GM12878 (cell line): Measurements from ENCODE around the gene ZNF880. TPM values are rescaled to one million over a fixed set of nuclear protein-coding genes. Genes with fewer than 3 reads are reported as not detected.
A peak's percentile ranks its signal among the peaks of the same experiment; 100 is the strongest.

Experiments
- ATAC-seq: fragments of 200-7000 bp; cut with Tn5 transposase; 3 replicates; pipeline ENCODE4 v1.9.1; 2020; ENCODE audit warnings: mild to moderate bottlenecking, moderate library complexity
- BruUV-seq: library from RNA; stranded (reverse); fragments of 400-500 nt; replicated peaks from 2 replicates; lab custom pipeline; 2021; lab: Mats Ljungman, UMichigan
- CTCF ChIA-PET: fragments of 300-600 bp; sonication (Branson Sonifier 250); formaldehyde crosslinking; extraction: SDS; loops from one replicate; lab custom pipeline; 2021; ENCODE audit warnings: inconsistent platforms; lab: Yijun Ruan, JAX
- POLR2A ChIA-PET: fragments of 350-600 bp; formaldehyde crosslinking; extraction: SDS; loops from one replicate; lab custom pipeline; 2021; ENCODE audit warnings: inconsistent platforms; lab: Charles Lee
- RAD21 ChIA-PET: fragments of 300-600 bp; sonication (Branson Sonifier 250); formaldehyde crosslinking; loops from one replicate; lab custom pipeline; 2023; ENCODE audit warnings: antibody characterized with exemption; ENCODE audit not compliant: unreplicated experiment; lab: Charles Lee
- SMC1A ChIA-PET: fragments of 300-600 bp; sonication (Branson Sonifier 250); formaldehyde crosslinking; loops from one replicate; lab custom pipeline; 2023; ENCODE audit not compliant: unreplicated experiment, uncharacterized antibody; lab: Charles Lee
- DNase-seq: peaks from one replicate; pipeline ENCODE4 v3.0.0-alpha.2; 2011; ENCODE audit warnings: low read depth, low spot score
- FAIRE-seq: peaks from 3 replicates; lab custom pipeline; 2011; peaks lifted over from hg19 to GRCh38; lab: Jason Lieb, UNC
- H2AFZ ChIP-seq: 2 replicates; pipeline ENCODE4 v1.6.0; 2011; ENCODE audit warnings: low read depth, low read length, control low read depth; ENCODE audit not compliant: control insufficient read depth
- H3K27ac ChIP-seq: 2 replicates; pipeline ENCODE4 v1.5.1; 2011; ENCODE audit warnings: control low read depth; ENCODE audit not compliant: control insufficient read depth, insufficient read depth
- H3K27me3 ChIP-seq, 2 experiments: replicated peaks in 1 of 2; 2 replicates each; pipeline versions ENCODE4 v1.6.0 to v1.6.1; 2011; ENCODE audit warnings: low read length in 1 of 2; ENCODE audit not compliant: control insufficient read depth in 2 of 2, insufficient read depth in 2 of 2
- H3K36me3 ChIP-seq, 2 experiments: 2 replicates each; pipeline ENCODE4 v1.5.1; 2011; ENCODE audit warnings: low read length in 1 of 2; ENCODE audit not compliant: control insufficient read depth in 2 of 2, insufficient read depth in 2 of 2
- H3K4me1 ChIP-seq: 2 replicates; pipeline ENCODE4 v1.6.1; 2011; ENCODE audit warnings: mild to moderate bottlenecking, low read length, moderate library complexity, mixed read lengths; ENCODE audit not compliant: control insufficient read depth, insufficient read depth
- H3K4me2 ChIP-seq: 2 replicates; pipeline ENCODE4 v1.6.0; 2011; ENCODE audit warnings: control low read depth; ENCODE audit not compliant: control insufficient read depth, insufficient read depth
- H3K4me3 ChIP-seq: fragments of 200-600 bp; sonication (generic); 2 replicates; pipeline ENCODE4 v1.5.1; 2016
- H3K79me2 ChIP-seq: 2 replicates; pipeline ENCODE4 v1.6.0; 2011; ENCODE audit warnings: low read length; ENCODE audit not compliant: control insufficient read depth, insufficient read depth
- H3K9ac ChIP-seq: 2 replicates; pipeline ENCODE4 v1.8.0; 2011; ENCODE audit warnings: low read length, control low read depth, mixed read lengths; ENCODE audit not compliant: control insufficient read depth, insufficient read depth
- H3K9me3 ChIP-seq: replicated peaks from 3 replicates; pipeline ENCODE4 v1.5.1; 2011; ENCODE audit warnings: mild to moderate bottlenecking, low read length; ENCODE audit not compliant: control insufficient read depth, insufficient read depth
- H4K20me1 ChIP-seq: 2 replicates; pipeline ENCODE4 v1.6.0; 2011; ENCODE audit not compliant: control insufficient read depth, insufficient read depth
- CTCF ChIP-seq, 3 experiments: IDR thresholded peaks in 2 of 3; conservative IDR thresholded peaks in 1 of 3; 2 replicates each; pipeline ENCODE4 v1.5.1; 2011; ENCODE audit warnings: low read depth in 3 of 3, low read length in 3 of 3, mild to moderate bottlenecking in 3 of 3, control low read depth in 2 of 3, moderate library complexity in 2 of 3, inconsistent platforms in 1 of 3, mixed read lengths in 1 of 3; ENCODE audit not compliant: control insufficient read depth in 2 of 3, insufficient read depth in 1 of 3; ENCODE audit errors: extremely low read depth in 1 of 3
- ESRRA ChIP-seq: IDR thresholded peaks from 2 replicates; pipeline ENCODE4 v1.6.1; 2012; ENCODE audit warnings: mild to moderate bottlenecking, low read length, improper control_type of control experiment
- GABPA ChIP-seq: IDR thresholded peaks from 2 replicates; pipeline ENCODE4 v1.6.1; 2014; ENCODE audit warnings: antibody characterized with exemption, low read depth, mild to moderate bottlenecking, inconsistent platforms
- GATAD2B ChIP-seq: fragments of 450-650 bp; conservative IDR thresholded peaks from 2 replicates; pipeline ENCODE4 v1.6.1; 2017; ENCODE audit warnings: low read depth, mild to moderate bottlenecking, moderate library complexity
- HDAC2 ChIP-seq: fragments of 200-600 bp; sonication (generic); IDR thresholded peaks from 2 replicates; pipeline ENCODE4 v1.6.1; 2017
- IRF5 ChIP-seq: fragments of 450-650 bp; IDR thresholded peaks from 2 replicates; pipeline ENCODE4 v1.6.1; 2017; ENCODE audit warnings: borderline replicate concordance
- MTA2 ChIP-seq: fragments of 450-650 bp; IDR thresholded peaks from 2 replicates; pipeline ENCODE4 v1.6.1; 2016; ENCODE audit warnings: low read depth, mild to moderate bottlenecking, moderate library complexity
- NR2F1 ChIP-seq: fragments of 450-650 bp; conservative IDR thresholded peaks from 2 replicates; pipeline ENCODE4 v1.6.1; 2017; ENCODE audit warnings: mild to moderate bottlenecking
- PRDM15 ChIP-seq: fragments of 450-650 bp; formaldehyde crosslinking; IDR thresholded peaks from 2 replicates; pipeline ENCODE4 v1.4.0; 2020; ENCODE audit warnings: mild to moderate bottlenecking, moderate library complexity
- RAD21 ChIP-seq: IDR thresholded peaks from 2 replicates; pipeline ENCODE4 v1.6.1; 2011; ENCODE audit warnings: mild to moderate bottlenecking, low read depth, low read length, moderate library complexity; ENCODE audit not compliant: insufficient read depth
- SMC3 ChIP-seq: IDR thresholded peaks from 2 replicates; pipeline ENCODE4 v1.6.1; 2011; ENCODE audit warnings: low read length, improper control_type of control experiment, borderline replicate concordance
- STAT3 ChIP-seq: IDR thresholded peaks from 2 replicates; pipeline ENCODE4 v1.6.1; 2011; ENCODE audit warnings: low read depth, low read length, improper control_type of control experiment
- TCF7 ChIP-seq: IDR thresholded peaks from 2 replicates; pipeline ENCODE4 v1.6.1; 2014; ENCODE audit warnings: antibody characterized with exemption, borderline replicate concordance
- ZBTB11 ChIP-seq: fragments of 450-650 bp; formaldehyde crosslinking; IDR thresholded peaks from 2 replicates; pipeline ENCODE4 v1.5.0; 2022; ENCODE audit warnings: mild to moderate bottlenecking, missing genetic modification characterization
- WGBS: methylation state at CpG from one replicate; pipeline ENCODE4 v1.1.6; 2016; ENCODE audit warnings: low lambda C conversion rate; ENCODE audit not compliant: insufficient replicate concordance, insufficient coverage; ENCODE audit errors: missing lambda C conversion rate; 5-methylcytosine and 5-hydroxymethylcytosine counted together
- in situ Hi-C: fragments of 300-500 bp; cut with MboI; formaldehyde crosslinking; loops from 9 replicates; pipeline ENCODE4 v1.14.3; 2018; ENCODE audit warnings: mixed read lengths
- intact Hi-C: fragments of 100-400 bp; cut with micrococcal nuclease; formaldehyde crosslinking; loops from one replicate; pipeline ENCODE4 v1.14.2; 2022; ENCODE audit not compliant: unreplicated experiment
- polyA plus RNA-seq, 11 experiments: library from polyadenylated mRNA; depleted of rRNA in 4 of 11; unstranded in 6 of 11; stranded (reverse) in 5 of 11; fragments of >200 nt; fragmentation: Nextera tagmentation in 4 of 11; fragmentation: Illumina TruSeq in 1 of 11; extraction: Ambion mirVana in 4 of 11; extraction: Trizol in 1 of 11; gene quantifications; 1 replicate in 1 of 11; 2 replicates in 10 of 11; pipeline versions ENCODE4 v1.2.1 to v1.2.3, GENCODE V29; 2011 to 2016; ENCODE audit warnings: inconsistent platforms in 2 of 11, missing spikeins in 2 of 11, low read depth in 1 of 11
- total RNA-seq, 4 experiments: library from RNA; depleted of rRNA in 3 of 4; stranded (reverse); fragments of >200 nt in 3 of 4; fragmentation: Illumina TruSeq in 1 of 4; extraction: Trizol in 1 of 4; gene quantifications; 2 replicates each; pipeline versions ENCODE4 v1.2.1 to v1.2.3, GENCODE V29; 2013 to 2021

ZNF880 gene
- total and polyA plus RNA-seq, 10 of the 15 experiments (the other 5 are each of a cell fraction or from before 2014, with no cell fraction given): 14.4 to 45.2 (median 21.9) TPM

GRCh38 chr19:52343548-52343947 is 26.2 kb upstream of the ZNF880 start:
- no peaks in the 10 kb centered on the region for H3K27me3 ChIP-seq
- SMC1A ChIA-PET: interaction anchor here (1.0 kb wide), 1 partner anchor 26 kb away, joined by 3 read pairs; the partner anchor contains the start of gene ZNF880
- no peak overlapping the region for H2AFZ ChIP-seq
- H3K4me1 ChIP-seq: no peaks in the 10 kb centered on the region
- BruUV-seq: no TSS peak
- RAD21 ChIA-PET: interaction anchor here (0.9 kb wide), 1 partner anchor 228 kb away, joined by 3 read pairs; no protein-coding TSS in a partner anchor
- H3K36me3 ChIP-seq: no peaks in the 10 kb centered on the region
- no peak overlapping the region for H3K9ac ChIP-seq
- H3K79me2 ChIP-seq: no peaks in the 10 kb centered on the region
- no peaks in the 10 kb centered on the region for H4K20me1 ChIP-seq
- H3K4me3 ChIP-seq: no peak overlapping the region
- peaks cover 1% of the 10 kb centered on the region; the same call in 2 of the 3 replicates for H3K9me3 ChIP-seq
- ATAC-seq (peak; percentile 65), DNase-seq (no peak), FAIRE-seq (no peak)
- intact Hi-C loops (loop anchor here (10.0 kb wide), 1 partner anchor 401 kb away; no protein-coding TSS in a partner anchor), in situ Hi-C loops (no loop called here)
- POLR2A ChIA-PET: no interaction called here
- WGBS: 16% methylated on average over 8 of the region's 8 CpGs
- peak; percentile 52 for TF ChIP-seq SMC3
- TF ChIP-seq GABPA: no peak
- peak; percentile 63 for TF ChIP-seq RAD21
- TF ChIP-seq HDAC2: no peak
- TF ChIP-seq ZBTB11 (CRISPR knock-in tag): no peak
- TF ChIP-seq GATAD2B: no peak
- no peak for TF ChIP-seq PRDM15 (CRISPR knock-in tag)
- TF ChIP-seq MTA2: no peak
- TF ChIP-seq NR2F1: peak; percentile 39; the same call in 1 of the 2 replicates
- TF ChIP-seq TCF7: no peak
- TF ChIP-seq ESRRA: peak; percentile 94; the same call in 1 of the 2 replicates
- TF ChIP-seq CTCF (IDR thresholded peaks at IDR 0.05 in 2 of 3, conservative IDR thresholded peaks at IDR 0.05 in 1 of 3; ENCODE audit: control insufficient read depth in 2 of 3, extremely low read depth in 1 of 3, insufficient read depth in 1 of 3, low read depth in 3 of 3, low read length in 3 of 3): peak; percentile 33 to 55 (median 50); a peak in 4 of 6 replicates
- no peak for TF ChIP-seq IRF5
- no peak for TF ChIP-seq STAT3
- CTCF ChIA-PET: interaction anchor here (0.8 to 1.4 kb wide), 4 partner anchors 95 to 405 kb away, joined by 3 to 6 read pairs (median 4); no protein-coding TSS in a partner anchor
- H3K4me2 ChIP-seq: no peak overlapping the region
- H3K27ac ChIP-seq: no peak overlapping the region
